GM18499 (cell line): ENCODE measurements around the gene CNTNAP2.
"Not testable (repeated sequence)": the region's sequence is repeated elsewhere in the genome, so short reads cannot be mapped to it uniquely, and the experiment has no call there.

Source experiments
- ATAC-seq: cut with Tn5 transposase; IDR thresholded peaks from one replicate; pipeline ENCODE4 v1.9.1; 2021; ENCODE audit warnings: moderate number of reproducible peaks; ENCODE audit not compliant: insufficient read depth, unreplicated experiment

CNTNAP2 gene

DNA sequence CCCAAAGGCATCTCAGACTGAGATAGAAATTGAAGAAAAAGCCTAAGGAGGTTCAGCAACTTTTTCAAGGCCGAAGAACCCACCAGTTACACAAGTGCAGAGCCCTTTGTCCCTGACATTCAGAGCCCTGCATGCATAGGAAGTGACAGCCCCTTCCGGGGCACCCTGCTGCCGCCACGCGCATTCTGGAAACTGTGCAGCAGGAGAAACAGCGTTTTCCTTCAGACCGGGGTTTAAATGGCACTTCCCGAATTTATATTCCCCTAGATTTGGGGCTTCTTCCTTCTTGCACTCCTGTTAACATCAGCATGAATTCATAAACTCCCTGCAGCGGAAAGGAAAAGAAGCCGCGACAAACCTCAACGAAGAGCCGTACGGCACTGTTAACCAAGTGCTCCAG, 2283.5 kb downstream of the CNTNAP2 start:
- ATAC-seq = no peak

DNA sequence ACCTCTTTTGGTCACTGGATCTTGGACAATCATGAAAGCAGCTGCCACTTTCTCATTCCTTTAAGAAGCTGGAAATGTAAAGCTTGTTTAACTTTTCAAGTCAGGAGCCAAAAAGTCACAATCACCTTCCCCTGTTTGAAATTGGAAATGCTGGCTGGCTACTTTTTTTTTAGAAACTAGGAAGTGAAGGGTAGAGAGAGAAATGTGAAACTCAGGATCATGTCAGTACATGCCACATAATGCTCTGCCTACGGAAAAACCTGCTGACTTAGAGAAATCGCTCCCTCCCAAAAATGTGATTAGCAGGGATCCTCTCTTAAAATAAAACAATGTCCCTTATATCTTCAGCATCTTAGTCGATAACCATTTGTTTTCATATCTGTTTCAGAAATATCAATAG, 2285.6 kb downstream of the CNTNAP2 start:
- no peak for ATAC-seq

- no peak for ATAC-seq
Measured at GRCh38 chr7:148403466-148403993, 2286.9 kb downstream of the CNTNAP2 start.

GRCh38 chr7:148408307-148408706, 2291.7 kb downstream of the CNTNAP2 start:
- no peak for ATAC-seq

- ATAC-seq = no peak
Measured at GRCh38 chr7:148410905-148411304, 2294.3 kb downstream of the CNTNAP2 start.

DNA sequence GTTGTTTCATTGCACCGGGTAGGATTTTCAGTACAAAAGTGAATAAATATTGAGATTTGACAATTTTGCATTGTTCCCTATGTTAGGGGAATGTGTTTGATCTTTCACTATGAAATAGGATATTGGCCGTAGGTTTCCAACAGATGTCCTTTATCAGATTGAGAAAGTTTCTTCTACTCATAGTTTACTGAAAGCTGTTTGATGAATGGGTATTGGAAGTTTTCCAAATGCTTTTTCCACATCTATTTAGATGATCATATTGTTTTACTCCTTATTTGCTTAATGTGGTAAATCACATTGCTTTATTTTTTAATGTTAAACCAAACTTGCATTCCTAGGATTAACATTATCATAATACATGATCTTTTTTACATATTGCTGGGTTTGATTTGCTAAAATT, 2296.1 kb downstream of the CNTNAP2 start:
- ATAC-seq = no peak

GRCh38 chr7:148419856-148420832, 2303.5 kb downstream of the CNTNAP2 start:
- peak; percentile 95 for ATAC-seq

GRCh38 chr7:148422030-148422429, 2305.4 kb downstream of the CNTNAP2 start:
- ATAC-seq = no peak

GRCh38 chr7:148426393-148426792, 2309.8 kb downstream of the CNTNAP2 start:
- ATAC-seq = not testable (repeated sequence)

- not testable (repeated sequence) for ATAC-seq
Measured at GRCh38 chr7:148430690-148431089, 2314.1 kb downstream of the CNTNAP2 start.

DNA sequence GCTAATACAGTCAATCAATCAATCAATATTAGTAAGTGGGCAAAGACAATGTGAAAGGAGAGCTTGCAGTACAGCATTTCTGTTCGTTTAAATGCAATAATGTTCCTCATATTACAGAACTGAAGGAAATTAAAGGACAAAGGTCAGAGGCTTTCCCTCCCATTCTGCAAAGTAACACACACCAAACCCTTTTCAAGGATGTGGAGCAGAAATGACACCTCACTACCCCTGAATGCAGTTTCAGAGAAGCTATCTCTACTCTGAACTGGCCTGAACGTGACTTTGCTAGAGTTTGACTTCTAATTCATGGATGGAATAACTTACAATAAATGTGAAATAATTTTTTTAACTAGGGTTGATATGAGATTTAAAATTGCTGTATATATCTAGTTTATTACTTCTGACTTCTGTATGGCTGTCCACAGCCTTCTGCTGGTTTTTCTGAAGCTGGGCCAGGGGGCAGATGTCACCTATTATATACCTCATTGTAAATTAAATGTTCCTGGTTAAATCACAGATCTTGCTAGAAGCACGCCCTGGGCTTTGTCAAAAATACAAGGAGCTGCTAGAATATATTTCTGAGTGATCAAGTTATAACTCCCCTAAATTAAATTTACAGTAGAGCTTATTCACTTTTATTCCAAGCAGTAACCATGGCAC, 2317.1 kb downstream of the CNTNAP2 start:
- no peak for ATAC-seq

- ATAC-seq = no peak
Measured at GRCh38 chr7:148434181-148434757, 2317.7 kb downstream of the CNTNAP2 start.

DNA sequence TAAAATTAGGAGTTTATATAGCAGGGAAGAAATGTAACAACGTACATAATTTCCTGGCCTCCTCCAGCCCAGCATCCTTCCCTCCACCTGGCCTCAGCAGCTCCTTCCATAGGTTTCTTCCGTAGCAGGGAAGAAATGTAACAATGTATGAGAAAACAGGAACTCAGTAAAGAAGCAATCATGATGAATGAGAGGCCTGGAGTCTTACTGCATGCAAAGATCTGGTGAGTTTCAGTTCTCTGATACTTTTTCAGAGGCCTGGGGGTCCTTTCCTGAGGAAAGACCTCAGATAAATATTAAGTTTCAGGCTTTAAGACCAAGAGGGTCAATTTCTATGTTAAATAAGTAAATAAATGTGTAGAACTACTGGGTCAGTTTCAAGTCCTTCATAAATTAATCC, 2318.3 kb downstream of the CNTNAP2 start:
- no peak for ATAC-seq

GRCh38 chr7:148435715-148436114, 2319.1 kb downstream of the CNTNAP2 start:
- no peak for ATAC-seq

- ATAC-seq = no peak
Measured at GRCh38 chr7:148436135-148436534, 2319.5 kb downstream of the CNTNAP2 start.

DNA sequence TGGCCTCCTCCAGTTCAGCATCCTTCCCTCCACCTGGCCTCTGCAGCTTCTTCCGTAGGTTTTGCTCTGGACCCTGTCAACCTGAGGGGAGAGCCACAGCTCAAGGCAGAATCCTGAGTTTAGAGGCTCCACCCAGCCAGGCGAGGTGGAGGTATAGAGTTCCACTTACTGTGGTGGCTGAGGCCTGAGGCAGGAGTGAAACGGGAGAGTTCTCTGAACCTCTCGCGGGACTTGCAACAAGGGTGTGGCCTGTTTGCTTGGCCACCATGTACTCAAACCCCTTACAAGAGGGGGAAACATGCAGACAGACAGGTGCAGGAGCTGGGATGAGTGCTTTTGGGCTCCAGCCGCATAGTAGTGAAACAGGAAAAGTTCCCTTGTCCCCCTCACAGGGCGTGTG, 2320.0 kb downstream of the CNTNAP2 start:
- no peak for ATAC-seq

GRCh38 chr7:148437043-148437442, 2320.4 kb downstream of the CNTNAP2 start:
- ATAC-seq = no peak

- ATAC-seq = no peak
Measured at GRCh38 chr7:148442141-148442655, 2325.6 kb downstream of the CNTNAP2 start.

- ATAC-seq = no peak
Measured at GRCh38 chr7:148442933-148443332, 2326.3 kb downstream of the CNTNAP2 start.

DNA sequence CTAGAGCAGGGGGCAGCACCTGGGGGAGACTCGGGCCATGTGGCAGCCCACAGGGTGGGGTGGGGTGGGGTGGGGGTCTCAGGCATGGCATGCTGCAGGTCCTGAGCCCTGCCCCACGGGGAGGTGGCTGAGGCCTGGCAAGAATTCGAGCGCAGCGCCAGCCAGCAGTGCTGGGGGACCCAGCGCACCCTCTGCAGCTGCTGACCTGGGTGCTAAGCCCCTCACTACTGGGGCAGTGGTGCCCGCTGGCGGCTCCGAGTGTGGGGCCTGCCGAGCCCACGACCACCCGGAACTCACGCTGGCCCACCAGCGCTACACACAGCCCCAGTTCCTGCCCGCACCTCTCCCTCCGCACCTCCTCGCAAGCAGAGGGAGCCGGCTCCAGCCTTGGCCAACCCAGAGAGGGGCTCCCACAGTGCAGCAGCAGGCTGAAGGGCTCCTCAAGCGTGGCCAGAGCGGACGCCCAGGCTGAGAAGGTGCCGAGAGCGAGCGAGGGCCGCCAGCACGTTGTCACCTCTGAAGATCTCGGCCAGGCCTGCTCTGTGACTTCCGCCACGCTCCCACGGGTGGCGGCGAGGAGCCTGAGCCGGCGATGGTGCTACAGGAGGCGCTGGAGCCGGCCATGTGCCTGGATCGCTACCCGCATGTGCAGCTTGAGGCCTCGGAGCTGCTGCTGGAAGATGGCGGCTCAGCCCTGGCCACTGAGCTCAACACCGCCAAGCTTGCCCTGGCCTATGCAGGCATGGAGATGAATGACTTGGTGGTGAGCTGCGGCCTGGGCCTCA, 2328.9 kb downstream of the CNTNAP2 start:
- no peak for ATAC-seq
